Ecto neural progenitor cell (in vitro differentiated cells): ENCODE data around the gene NUDT3.
"Not testable (repeated sequence)": the region's sequence is repeated elsewhere in the genome, so short reads cannot be mapped to it uniquely, and the experiment has no call there.

Experiments used
- DNase-seq: peaks from one replicate; pipeline ENCODE4 v3.0.0-alpha.2; 2018; ENCODE audit warnings: low spot score

The NUDT3 gene

GRCh38 chr6:34343806-34344205 is 48.7 kb downstream of the NUDT3 start:
- no peak for DNase-seq

GRCh38 chr6:34342247-34342646 is 50.2 kb downstream of the NUDT3 start:
- no peak for DNase-seq

GRCh38 chr6:34341481-34341971 is 50.9 kb downstream of the NUDT3 start:
- no peak for DNase-seq

- DNase-seq = no peak
Observed at GRCh38 chr6:34340906-34341480, 51.5 kb downstream of the NUDT3 start.

GRCh38 chr6:34340394-34340793 is 52.1 kb downstream of the NUDT3 start:
- no peak for DNase-seq

- no peak for DNase-seq
Observed at GRCh38 chr6:34339971-34340370, 52.5 kb downstream of the NUDT3 start.

GRCh38 chr6:34339432-34339831 is 53.0 kb downstream of the NUDT3 start:
- no peak for DNase-seq

GRCh38 chr6:34338811-34339210 is 53.7 kb downstream of the NUDT3 start:
- DNase-seq = no peak

GRCh38 chr6:34338377-34338776 is 54.1 kb downstream of the NUDT3 start:
- no peak for DNase-seq

GRCh38 chr6:34334796-34335416 is 57.6 kb downstream of the NUDT3 start:
- DNase-seq = no peak

GRCh38 chr6:34333858-34334257 is 58.6 kb downstream of the NUDT3 start:
- no peak for DNase-seq

GRCh38 chr6:34332251-34333198 is 59.9 kb downstream of the NUDT3 start:
- no peak for DNase-seq

- DNase-seq = no peak
Observed at GRCh38 chr6:34331371-34332050, 61.0 kb downstream of the NUDT3 start.

GRCh38 chr6:34329814-34330213 is 62.7 kb downstream of the NUDT3 start:
- not testable (repeated sequence) for DNase-seq

- no peak for DNase-seq
Observed at GRCh38 chr6:34328969-34329368, 63.5 kb downstream of the NUDT3 start.

- DNase-seq = not testable (repeated sequence)
Observed at GRCh38 chr6:34327313-34328205, 64.9 kb downstream of the NUDT3 start.

GRCh38 chr6:34325633-34326032 is 66.8 kb downstream of the NUDT3 start:
- no peak for DNase-seq

GRCh38 chr6:34324738-34325444 is 67.6 kb downstream of the NUDT3 start:
- DNase-seq = no peak

GRCh38 chr6:34324221-34324620 is 68.2 kb downstream of the NUDT3 start:
- not testable (repeated sequence) for DNase-seq

GRCh38 chr6:34323300-34323699 is 69.2 kb downstream of the NUDT3 start:
- DNase-seq = no peak

GRCh38 chr6:34322732-34323131 is 69.7 kb downstream of the NUDT3 start:
- DNase-seq = no peak
